HCT116 (cell line): Measurements from ENCODE around the gene TF. TPM values are rescaled to one million over a fixed set of nuclear protein-coding genes. Genes with fewer than 3 reads are reported as not detected.

Experiments
- ATAC-seq: fragments of 200-7000 bp; cut with Tn5 transposase; 2 replicates; pipeline ENCODE4 v1.9.1; 2020; ENCODE audit warnings: mild to moderate bottlenecking, moderate library complexity
- BruUV-seq: library from RNA; stranded (reverse); fragments of 400-500 nt; replicated peaks from 2 replicates; lab custom pipeline; 2021; lab: Mats Ljungman, UMichigan
- CTCF ChIA-PET: fragments of 300-600 bp; sonication (Branson Sonifier 250); formaldehyde crosslinking; loops from one replicate; lab custom pipeline; 2021; ENCODE audit warnings: antibody characterized with exemption; lab: Charles Lee
- POLR2A ChIA-PET: fragments of 300-600, 350-600 bp; sonication (Branson Sonifier 250); formaldehyde crosslinking; loops from one replicate; lab custom pipeline; 2021; ENCODE audit warnings: antibody characterized with exemption; lab: Charles Lee
- RAD21 ChIA-PET, 2 experiments: fragments of 300-600 bp; sonication (Branson Sonifier 250); formaldehyde crosslinking; loops; one replicate each; lab custom pipeline; 2023; ENCODE audit warnings: low total read pairs in 2 of 2; ENCODE audit not compliant: uncharacterized antibody in 2 of 2, unreplicated experiment in 2 of 2, low non-redundant PET in 1 of 2; lab: Charles Lee
- DNase-seq: peaks from one replicate; pipeline ENCODE4 v3.0.0-alpha.2; 2010; ENCODE audit warnings: low read depth, low spot score
- H2AFZ ChIP-seq: fragments of 200-600 bp; shearing (Covaris generic), sonication (generic); 2 replicates; pipeline ENCODE4 v1.6.1; 2017; ENCODE audit warnings: low read depth, mixed run types, mixed read lengths, antibody characterized with exemption, low read length; ENCODE audit not compliant: poor library complexity, severe bottlenecking
- H3K27ac ChIP-seq: 2 replicates; pipeline ENCODE4 v1.5.1; 2012; ENCODE audit warnings: low read depth, low read length
- H3K27me3 ChIP-seq: fragments of 200-600 bp; sonication (generic); 2 replicates; pipeline ENCODE4 v1.6.1; 2016; ENCODE audit warnings: mixed run types, low read length, mixed read lengths; ENCODE audit not compliant: insufficient read depth
- H3K36me3 ChIP-seq, 2 experiments: fragments of 200-500 bp in 1 of 2; fragments of 200-600 bp in 1 of 2; sonication (Bioruptor generic) in 1 of 2; sonication (generic) in 1 of 2; 2 replicates each; pipeline versions ENCODE4 v1.5.1 to v1.6.1; 2014 to 2016; ENCODE audit warnings: low read length in 2 of 2, inconsistent platforms in 1 of 2, mixed read lengths in 1 of 2, mixed run types in 1 of 2; ENCODE audit not compliant: insufficient read depth in 2 of 2, control insufficient read depth in 1 of 2
- H3K4me1 ChIP-seq, 2 experiments: fragments of 200-600 bp in 1 of 2; sonication (generic) in 1 of 2; 2 replicates each; pipeline versions ENCODE4 v1.5.1 to v1.6.1; 2012 to 2017; ENCODE audit warnings: low read length in 2 of 2, inconsistent platforms in 1 of 2, mild to moderate bottlenecking in 1 of 2, mixed read lengths in 1 of 2, mixed run types in 1 of 2, moderate library complexity in 1 of 2; ENCODE audit not compliant: insufficient read depth in 2 of 2, control insufficient read depth in 1 of 2
- H3K4me2 ChIP-seq: fragments of 200-600 bp; sonication (generic); 2 replicates; pipeline ENCODE4 v1.6.1; 2017; ENCODE audit warnings: mixed run types, low read length, mixed read lengths
- H3K4me3 ChIP-seq, 2 experiments: fragments of 200-600 bp in 1 of 2; sonication (generic) in 1 of 2; replicated peaks in 1 of 2; 2 replicates each; pipeline ENCODE4 v1.5.1; 2011 to 2016; ENCODE audit warnings: low read length in 2 of 2, control low read depth in 1 of 2, low read depth in 1 of 2, mild to moderate bottlenecking in 1 of 2, mixed read lengths in 1 of 2, mixed run types in 1 of 2
- H3K79me2 ChIP-seq: fragments of 200-600 bp; sonication (generic); 2 replicates; pipeline ENCODE4 v1.6.1; 2017; ENCODE audit warnings: mild to moderate bottlenecking, mixed run types, low read length, moderate library complexity, mixed read lengths; ENCODE audit not compliant: insufficient read depth
- H3K9ac ChIP-seq: fragments of 200-600 bp; sonication (generic); 2 replicates; pipeline ENCODE4 v1.6.1; 2016; ENCODE audit warnings: low read length, mixed read lengths
- H3K9me2 ChIP-seq: fragments of 200-600 bp; sonication (generic), shearing (Covaris generic); 2 replicates; pipeline ENCODE4 v1.6.1; 2017; ENCODE audit warnings: mixed run types, mild to moderate bottlenecking, moderate library complexity; ENCODE audit not compliant: insufficient read depth
- H3K9me3 ChIP-seq, 2 experiments: fragments of 200-500 bp in 1 of 2; fragments of 200-600 bp in 1 of 2; sonication (Bioruptor generic) in 1 of 2; sonication (generic) in 1 of 2; 2 replicates each; pipeline ENCODE4 v1.6.1; 2014 to 2017; ENCODE audit warnings: low read length in 2 of 2, mixed read lengths in 2 of 2, inconsistent platforms in 1 of 2, low read depth in 1 of 2, mild to moderate bottlenecking in 1 of 2, mixed run types in 1 of 2, moderate library complexity in 1 of 2; ENCODE audit not compliant: control insufficient read depth in 1 of 2, insufficient read depth in 1 of 2
- H4K20me1 ChIP-seq: fragments of 200-600 bp; sonication (generic), shearing (Covaris generic); 2 replicates; pipeline ENCODE4 v1.6.1; 2017; ENCODE audit warnings: mixed run types, mild to moderate bottlenecking, moderate library complexity; ENCODE audit not compliant: insufficient read depth
- CEBPB ChIP-seq: IDR thresholded peaks from 2 replicates; pipeline ENCODE4 v1.6.1; 2012; ENCODE audit warnings: low read depth
- EZH2 ChIP-seq: fragments of 200-600 bp; sonication (generic); IDR thresholded peaks from 2 replicates; pipeline ENCODE4 v1.6.1; 2017; ENCODE audit warnings: antibody characterized with exemption, mixed run types
- POLR2A ChIP-seq: IDR thresholded peaks from 2 replicates; pipeline ENCODE4 v1.7.0; 2011; ENCODE audit warnings: borderline replicate concordance; ENCODE audit not compliant: insufficient read depth, insufficient read length; ENCODE audit errors: extremely low read depth
- POLR2AphosphoS5 ChIP-seq: IDR thresholded peaks from 2 replicates; pipeline ENCODE4 v1.6.1; 2011; ENCODE audit warnings: mild to moderate bottlenecking, low read depth, low read length, moderate library complexity
- RAD21 ChIP-seq: IDR thresholded peaks from 2 replicates; pipeline ENCODE4 v1.6.1; 2012; ENCODE audit warnings: low read depth, mild to moderate bottlenecking
- SIN3A ChIP-seq: IDR thresholded peaks from 2 replicates; pipeline ENCODE4 v1.6.1; 2012; ENCODE audit warnings: low read depth
- TCF7L2 ChIP-seq: IDR thresholded peaks from 2 replicates; pipeline ENCODE4 v1.7.0; 2011; ENCODE audit warnings: borderline replicate concordance, inconsistent platforms; ENCODE audit not compliant: insufficient read depth, insufficient read length; ENCODE audit errors: extremely low read depth
- YY1 ChIP-seq: IDR thresholded peaks from 2 replicates; pipeline ENCODE4 v1.6.1; 2011; ENCODE audit warnings: low read length, low read depth, moderate library complexity, mild to moderate bottlenecking; ENCODE audit not compliant: insufficient replicate concordance; ENCODE audit errors: extremely low read depth
- ZFX ChIP-seq: fragments of 450-650 bp; IDR thresholded peaks from 2 replicates; pipeline ENCODE4 v1.6.1; 2017
- intact Hi-C: fragments of 100-400 bp; cut with micrococcal nuclease; formaldehyde crosslinking; loops from 2 replicates; pipeline ENCODE4 v1.10.0; 2022
- total RNA-seq: library from RNA; stranded (reverse); gene quantifications from one replicate; pipeline ENCODE4 v1.2.1, GENCODE V29; 2021; ENCODE audit not compliant: unreplicated experiment
- TF ChIP-seq, protein P1 (sequence below): IDR thresholded peaks from 2 replicates; pipeline ENCODE4 v1.6.1; 2012

TF gene
- total RNA-seq, 1 experiment from 2014 or later, result 10.4 TPM

DNA sequence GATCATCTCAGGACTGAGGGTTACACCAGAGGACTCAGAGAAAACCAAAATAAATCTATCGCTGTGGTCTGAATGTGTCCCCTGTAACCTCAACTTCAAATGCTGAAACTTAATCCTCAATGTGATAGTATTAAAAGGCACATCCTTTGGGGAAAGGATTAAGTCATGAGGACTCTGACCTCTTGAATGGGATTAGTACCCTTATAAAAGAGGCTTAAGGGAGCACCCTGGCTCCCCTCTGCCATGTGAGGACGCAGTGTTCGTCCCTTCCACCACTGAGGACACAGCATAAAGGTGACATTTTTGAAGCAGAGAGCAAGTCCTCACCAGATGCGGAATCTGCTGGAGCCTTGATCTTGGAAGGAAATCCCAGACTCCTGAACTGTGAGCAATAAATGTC is 98.9 kb downstream of the TF start:
- Histone ChIP-seq H4K20me1 (no peaks in the 10 kb centered on the region), H3K9me3 (no peaks in the 10 kb centered on the region), H3K4me2 (no peak overlapping the region), H3K4me1 (no peaks in the 10 kb centered on the region), H3K4me3 (no peak overlapping the region), H2AFZ (no peak overlapping the region), H3K36me3 (no peaks in the 10 kb centered on the region), H3K9me2 (no peaks in the 10 kb centered on the region), H3K79me2 (no peaks in the 10 kb centered on the region), H3K27ac (no peak overlapping the region), H3K27me3 (no peaks in the 10 kb centered on the region), H3K9ac (no peak overlapping the region)
- TF ChIP-seq TCF7L2 (no peak), POLR2AphosphoS5 (no peak), ZFX (no peak), POLR2A (no peak), SIN3A (no peak), CEBPB (no peak), RAD21 (no peak), YY1 (no peak), EZH2 (no peak)
- TF ChIP-seq, protein P1, sequence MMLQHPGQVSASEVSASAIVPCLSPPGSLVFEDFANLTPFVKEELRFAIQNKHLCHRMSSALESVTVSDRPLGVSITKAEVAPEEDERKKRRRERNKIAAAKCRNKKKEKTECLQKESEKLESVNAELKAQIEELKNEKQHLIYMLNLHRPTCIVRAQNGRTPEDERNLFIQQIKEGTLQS, result no peak
- RAD21 ChIA-PET, result no interaction called here
- ATAC-seq (no peak), DNase-seq (no peak)
- CTCF ChIA-PET, result no interaction called here
- no TSS peak for BruUV-seq
- intact Hi-C loops, result no loop called here
- POLR2A ChIA-PET, result no interaction called here

Other genes with a start within 250 kb of the TF start
- 153 TPM for gene CDV3, start 172.7 kb upstream of the TF start, total RNA-seq
- gene TOPBP1, start 84.5 kb upstream of the TF start, total RNA-seq, result 42.2 TPM
- gene SRPRB, start 59.4 kb downstream of the TF start, total RNA-seq, result 61.0 TPM
- 14.1 TPM for gene RAB6B, start 149.5 kb downstream of the TF start, total RNA-seq